CD4-positive, CD25-positive, alpha-beta regulatory T cell (primary cell): ENCODE measurements around the gene SCAPER. TPM values are rescaled to one million over a fixed set of nuclear protein-coding genes. Genes with fewer than 3 reads are reported as not detected.
"Not testable (repeated sequence)": the region's sequence is repeated elsewhere in the genome, so short reads cannot be mapped to it uniquely, and the experiment has no call there.

Experiments used
- ATAC-seq, 2 donors: fragments of 150-1000 bp; cut with Tn5 transposase; one replicate each; pipeline ENCODE4 v1.10.0; 2021; ENCODE audit warnings: low read depth in 2 of 2, moderate number of reproducible peaks in 2 of 2, moderate library complexity in 1 of 2
- DNase-seq, 3 donors: peaks; one replicate each; pipeline versions ENCODE4 v3.0.0 to v3.0.0-alpha.2; 2012 to 2022; ENCODE audit warnings: mixed read lengths in 1 of 3
- H3K27ac ChIP-seq: one replicate; pipeline ENCODE4 v1.7.0; 2013; ENCODE audit warnings: mild to moderate bottlenecking, low read length; ENCODE audit not compliant: insufficient read depth, poor library complexity, severe bottlenecking
- H3K27me3 ChIP-seq: one replicate; pipeline ENCODE4 v1.7.0; 2013; ENCODE audit warnings: low read length; ENCODE audit not compliant: control insufficient read depth, insufficient read depth
- H3K36me3 ChIP-seq: one replicate; pipeline ENCODE4 v1.7.0; 2013; ENCODE audit warnings: mild to moderate bottlenecking, low read length, moderate library complexity; ENCODE audit not compliant: control insufficient read depth, insufficient read depth
- H3K4me1 ChIP-seq: 2 replicates; pipeline ENCODE4 v1.7.0; 2013; ENCODE audit warnings: mild to moderate bottlenecking, low read length; ENCODE audit not compliant: insufficient read depth, control insufficient read depth, poor library complexity, severe bottlenecking
- H3K4me3 ChIP-seq: one replicate; pipeline ENCODE4 v1.7.0; 2013; ENCODE audit warnings: low read depth, mild to moderate bottlenecking, low read length, moderate library complexity
- H3K9me3 ChIP-seq, 2 experiments: 1 replicate in 1 of 2; 2 replicates in 1 of 2; pipeline ENCODE4 v1.7.0; 2013; ENCODE audit warnings: low read length in 2 of 2, mild to moderate bottlenecking in 1 of 2, moderate library complexity in 1 of 2; ENCODE audit not compliant: control insufficient read depth in 2 of 2
- H3K27ac Mint-ChIP-seq, 3 donors: one replicate each; pipeline ENCODE4 v1.8.0; 2020 to 2022; ENCODE audit warnings: mild to moderate bottlenecking in 3 of 3, mixed read lengths in 3 of 3, moderate library complexity in 2 of 3
- H3K27me3 Mint-ChIP-seq: one replicate; pipeline ENCODE4 v1.8.0; 2022; ENCODE audit warnings: mild to moderate bottlenecking, mixed read lengths
- H3K36me3 Mint-ChIP-seq: one replicate; pipeline ENCODE4 v1.8.0; 2020; ENCODE audit warnings: mixed read lengths
- H3K4me1 Mint-ChIP-seq, 4 donors: one replicate each; pipeline ENCODE4 v1.8.0; 2020 to 2022; ENCODE audit warnings: mixed read lengths in 4 of 4, mild to moderate bottlenecking in 1 of 4
- H3K4me3 Mint-ChIP-seq, 4 donors: one replicate each; pipeline ENCODE4 v1.8.0; 2020 to 2022; ENCODE audit warnings: mild to moderate bottlenecking in 4 of 4, mixed read lengths in 4 of 4, moderate library complexity in 3 of 4
- H3K9me3 Mint-ChIP-seq, 7 donors: one replicate each; pipeline ENCODE4 v1.8.0; 2020 to 2022; ENCODE audit warnings: mixed read lengths in 7 of 7, mild to moderate bottlenecking in 3 of 7, moderate library complexity in 2 of 7
- polyA plus RNA-seq, 4 donors: library from polyadenylated mRNA; unstranded; fragments of 300-500 nt; fragmentation: Illumina TruSeq; gene quantifications; one replicate each; pipeline ENCODE4 v1.2.3, GENCODE V29; 2021
- total RNA-seq: library from RNA; stranded (reverse); gene quantifications from one replicate; pipeline ENCODE4 v1.2.3, GENCODE V29; 2022

Gene SCAPER
- total and polyA plus RNA-seq, 5 donors from 2014 or later = 13.2 to 38.1 (median 14.5) TPM

DNA sequence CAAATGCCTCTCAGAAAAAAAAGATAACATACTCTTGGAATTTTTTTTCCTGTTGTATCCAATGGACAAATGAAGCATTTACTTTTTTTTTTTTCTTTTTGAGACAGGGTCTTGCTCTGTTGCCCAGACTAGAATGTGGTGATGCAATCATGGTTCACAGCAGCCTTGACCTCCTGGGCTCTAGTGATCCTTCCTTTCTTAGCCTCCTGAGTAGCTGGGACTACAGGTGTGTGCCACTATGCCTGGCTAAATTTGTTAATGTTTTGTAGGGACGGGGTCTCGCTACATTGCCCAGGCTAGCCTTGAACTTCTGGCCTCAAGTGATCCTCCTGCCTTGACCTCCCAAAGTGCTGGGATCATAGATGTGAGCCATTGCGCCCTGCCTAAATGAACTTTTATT, 401.3 kb downstream of the SCAPER start:
- Mint-ChIP-seq H3K4me1 (peaks cover 0 to 1% (median 0%) of the 10 kb centered on the region in 4 donors), H3K36me3 (peaks cover 28% of the 10 kb centered on the region), H3K27me3 (no peaks in the 10 kb centered on the region), H3K27ac (no peak overlapping the region), H3K4me3 (no peak overlapping the region), H3K9me3 (peaks cover 0 to 3% (median 0%) of the 10 kb centered on the region in 7 donors)
- no peak overlapping the region for H3K4me3 ChIP-seq
- H3K36me3 ChIP-seq = peaks cover 8% of the 10 kb centered on the region
- H3K4me1 ChIP-seq = no peaks in the 10 kb centered on the region
- no peaks in the 10 kb centered on the region for H3K27me3 ChIP-seq
- no peak for ATAC-seq
- no peaks in the 10 kb centered on the region for H3K9me3 ChIP-seq
- no peak overlapping the region for H3K27ac ChIP-seq
- no peak for DNase-seq

DNA sequence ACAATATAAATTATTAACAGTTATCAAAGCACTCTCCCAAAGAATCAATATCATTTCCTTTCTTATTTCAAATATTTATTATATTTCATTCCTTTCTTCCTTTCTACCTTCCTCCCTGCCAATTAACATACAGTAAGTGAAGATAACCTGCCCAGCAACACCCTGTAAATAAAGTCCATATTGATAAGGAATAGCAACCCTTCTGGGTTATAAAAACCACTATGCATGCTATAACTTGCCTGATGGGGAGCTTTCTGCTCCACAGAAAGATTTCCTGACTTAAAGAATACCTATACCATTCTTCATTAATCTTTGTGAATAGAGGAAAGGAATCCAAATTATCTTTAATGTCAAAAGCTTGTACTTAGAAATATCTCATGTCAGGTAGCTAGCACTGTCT, 402.0 kb downstream of the SCAPER start:
- Mint-ChIP-seq H3K36me3 (peaks cover 28% of the 10 kb centered on the region), H3K27me3 (no peaks in the 10 kb centered on the region), H3K9me3 (peaks cover 0 to 3% (median 0%) of the 10 kb centered on the region in 7 donors), H3K4me3 (no peak overlapping the region), H3K4me1 (peaks cover 0 to 1% (median 0%) of the 10 kb centered on the region in 4 donors), H3K27ac (no peak overlapping the region)
- ATAC-seq = no peak
- Histone ChIP-seq H3K36me3 (peaks cover 8% of the 10 kb centered on the region), H3K9me3 (no peaks in the 10 kb centered on the region), H3K4me1 (no peaks in the 10 kb centered on the region), H3K27ac (no peak overlapping the region), H3K4me3 (no peak overlapping the region), H3K27me3 (no peaks in the 10 kb centered on the region)
- DNase-seq = no peak

DNA sequence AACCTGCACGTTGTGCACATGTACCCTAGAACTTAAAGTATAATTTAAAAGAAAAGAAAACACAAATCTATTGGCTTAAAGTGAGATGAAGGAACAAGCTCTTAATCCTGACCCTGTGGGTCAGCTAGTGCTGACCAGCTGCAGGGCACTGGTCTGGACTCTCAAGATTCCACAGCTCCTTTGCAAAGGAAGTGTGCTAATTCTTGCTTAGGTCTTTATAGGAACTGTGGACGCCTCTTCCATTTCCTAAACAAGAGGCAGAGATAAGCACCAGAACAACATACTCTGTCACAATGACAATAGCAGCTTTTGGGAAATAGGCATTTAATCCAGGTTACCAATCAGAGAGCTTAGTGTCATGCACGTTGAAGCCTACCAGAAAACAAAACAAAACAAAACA, 402.5 kb downstream of the SCAPER start:
- Histone ChIP-seq H3K27ac (no peak overlapping the region), H3K9me3 (no peaks in the 10 kb centered on the region), H3K36me3 (peaks cover 8% of the 10 kb centered on the region), H3K4me3 (no peak overlapping the region), H3K4me1 (no peaks in the 10 kb centered on the region), H3K27me3 (no peaks in the 10 kb centered on the region)
- Mint-ChIP-seq H3K4me3 (no peak overlapping the region), H3K4me1 (peaks cover 0 to 1% (median 0%) of the 10 kb centered on the region in 4 donors), H3K27me3 (no peaks in the 10 kb centered on the region), H3K27ac (no peak overlapping the region), H3K9me3 (peaks cover 0 to 3% (median 0%) of the 10 kb centered on the region in 7 donors), H3K36me3 (peaks cover 28% of the 10 kb centered on the region)
- DNase-seq = no peak
- ATAC-seq = no peak

DNA sequence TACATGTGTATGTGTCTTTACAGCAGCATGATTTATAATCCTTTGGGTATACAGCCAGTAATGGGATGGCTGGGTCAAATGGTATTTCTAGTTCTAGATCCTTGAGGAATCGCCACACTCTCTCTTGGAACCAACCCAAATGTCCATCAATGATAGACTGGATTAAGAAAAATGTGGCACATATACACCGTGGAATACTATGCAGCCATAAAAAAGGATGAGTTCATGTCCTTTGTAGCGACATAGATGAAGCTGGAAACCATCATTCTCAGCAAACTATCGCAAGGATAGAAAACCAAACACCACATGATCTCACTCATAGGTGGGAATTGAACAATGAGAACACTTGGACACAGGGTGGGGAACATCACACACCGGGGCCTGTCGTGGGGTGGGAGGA, 403.0 kb downstream of the SCAPER start:
- not testable (repeated sequence) for H3K27me3 ChIP-seq, H3K27ac ChIP-seq, H3K4me3 ChIP-seq, H3K4me1 Mint-ChIP-seq, ATAC-seq, H3K4me3 Mint-ChIP-seq, H3K27me3 Mint-ChIP-seq, H3K4me1 ChIP-seq, H3K9me3 Mint-ChIP-seq, H3K36me3 ChIP-seq, H3K27ac Mint-ChIP-seq, DNase-seq, H3K9me3 ChIP-seq
- peaks cover 32% of the 10 kb centered on the region for H3K36me3 Mint-ChIP-seq

DNA sequence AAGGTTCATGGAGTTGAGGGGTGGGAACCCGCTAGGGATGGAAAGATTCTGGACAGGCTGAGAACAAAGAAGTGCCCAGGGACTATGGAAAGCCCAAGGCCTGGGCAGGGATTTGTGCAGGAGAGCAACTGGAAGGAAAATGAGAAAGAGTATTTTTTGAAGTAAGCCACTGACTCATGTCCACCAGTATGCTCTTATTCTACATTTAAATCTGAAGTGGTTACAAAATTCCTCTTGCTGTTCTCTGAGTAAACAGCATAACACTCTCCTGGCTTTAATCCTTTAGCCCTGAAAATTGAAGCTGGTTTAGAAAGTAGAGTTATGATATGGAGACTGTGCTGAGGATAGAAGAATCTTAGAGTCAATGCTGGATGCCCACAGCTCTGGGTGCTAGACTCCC, 403.4 kb downstream of the SCAPER start:
- H3K27ac Mint-ChIP-seq = no peak overlapping the region

DNA sequence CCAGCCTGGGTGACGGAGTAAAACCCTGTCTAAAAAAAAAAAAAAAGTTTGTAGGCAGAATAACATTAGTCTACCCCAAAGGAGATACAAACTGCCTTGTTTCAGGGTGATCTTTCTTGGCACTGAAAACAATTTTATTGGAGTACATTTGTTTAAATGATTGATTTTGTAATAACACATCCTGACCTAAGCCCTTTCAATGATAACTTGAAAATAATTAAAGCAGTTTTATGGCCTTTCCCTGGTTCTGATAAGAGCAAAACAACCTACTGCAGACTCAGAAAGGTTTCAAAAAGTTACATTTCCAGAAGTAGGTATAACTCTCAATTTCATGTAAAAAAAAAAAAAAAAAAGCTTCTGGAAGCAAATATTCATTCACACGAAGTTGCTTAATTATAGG, 404.1 kb downstream of the SCAPER start:
- H3K4me3 Mint-ChIP-seq = no peak overlapping the region
- no peak overlapping the region for H3K4me3 ChIP-seq
- DNase-seq = no peak
- H3K4me1 Mint-ChIP-seq = peaks cover 0 to 4% (median under 1%) of the 10 kb centered on the region in 4 donors
- ATAC-seq = no peak
- peaks cover 33% of the 10 kb centered on the region for H3K36me3 Mint-ChIP-seq
- no peaks in the 10 kb centered on the region for H3K27me3 ChIP-seq
- H3K4me1 ChIP-seq = no peaks in the 10 kb centered on the region
- H3K27ac ChIP-seq = no peak overlapping the region
- H3K27ac Mint-ChIP-seq = no peak overlapping the region
- peaks cover 8% of the 10 kb centered on the region for H3K36me3 ChIP-seq
- H3K9me3 ChIP-seq = no peaks in the 10 kb centered on the region
- no peaks in the 10 kb centered on the region for H3K27me3 Mint-ChIP-seq
- H3K9me3 Mint-ChIP-seq = peaks cover 0 to 3% (median 0%) of the 10 kb centered on the region in 7 donors

More for the DNA sequence above, 403.4 kb downstream of the SCAPER start:
- H3K27me3 Mint-ChIP-seq = no peaks in the 10 kb centered on the region
- H3K27me3 ChIP-seq = no peaks in the 10 kb centered on the region
- H3K9me3 ChIP-seq = no peaks in the 10 kb centered on the region
- no peak overlapping the region for H3K27ac ChIP-seq
- peaks cover 0 to 3% (median 0%) of the 10 kb centered on the region in 7 donors for H3K9me3 Mint-ChIP-seq
- H3K36me3 Mint-ChIP-seq = peaks cover 33% of the 10 kb centered on the region
- H3K4me3 ChIP-seq = no peak overlapping the region
- H3K4me3 Mint-ChIP-seq = no peak overlapping the region
- ATAC-seq = no peak
- DNase-seq = no peak
- peaks cover 8% of the 10 kb centered on the region for H3K36me3 ChIP-seq
- peaks cover 0 to 4% (median under 1%) of the 10 kb centered on the region in 4 donors for H3K4me1 Mint-ChIP-seq
- H3K4me1 ChIP-seq = no peaks in the 10 kb centered on the region

DNA sequence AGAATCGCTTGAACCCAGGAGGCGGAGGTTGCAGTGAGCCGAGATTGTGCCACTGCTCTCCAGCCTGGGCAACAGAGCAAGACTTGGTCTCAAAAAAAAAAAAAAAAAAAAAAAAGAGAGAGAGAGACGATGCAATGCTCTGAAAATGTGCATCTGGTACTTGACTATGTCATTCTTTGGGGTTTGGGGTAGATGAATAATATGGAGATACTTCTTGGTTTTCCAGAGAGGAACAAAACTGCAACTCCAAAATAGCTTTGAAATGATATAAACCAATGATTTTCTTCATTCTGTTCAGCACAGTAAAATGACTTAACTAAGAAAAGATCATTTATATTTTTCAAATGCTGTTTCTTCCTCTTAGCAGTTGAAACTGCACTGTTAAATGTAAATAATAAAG, 409.7 kb downstream of the SCAPER start:
- Histone ChIP-seq H3K27ac (no peak overlapping the region), H3K9me3 (no peaks in the 10 kb centered on the region), H3K4me1 (no peaks in the 10 kb centered on the region), H3K36me3 (no peaks in the 10 kb centered on the region), H3K27me3 (no peaks in the 10 kb centered on the region), H3K4me3 (no peak overlapping the region)
- H3K4me1 Mint-ChIP-seq = peaks cover 0 to 4% (median 0%) of the 10 kb centered on the region in 4 donors
- no peaks in the 10 kb centered on the region for H3K27me3 Mint-ChIP-seq
- ATAC-seq (no peak), DNase-seq (no peak)
- H3K36me3 Mint-ChIP-seq = peaks cover 15% of the 10 kb centered on the region
- H3K4me3 Mint-ChIP-seq = no peak overlapping the region
- H3K27ac Mint-ChIP-seq = no peak overlapping the region
- no peaks in the 10 kb centered on the region for H3K9me3 Mint-ChIP-seq

DNA sequence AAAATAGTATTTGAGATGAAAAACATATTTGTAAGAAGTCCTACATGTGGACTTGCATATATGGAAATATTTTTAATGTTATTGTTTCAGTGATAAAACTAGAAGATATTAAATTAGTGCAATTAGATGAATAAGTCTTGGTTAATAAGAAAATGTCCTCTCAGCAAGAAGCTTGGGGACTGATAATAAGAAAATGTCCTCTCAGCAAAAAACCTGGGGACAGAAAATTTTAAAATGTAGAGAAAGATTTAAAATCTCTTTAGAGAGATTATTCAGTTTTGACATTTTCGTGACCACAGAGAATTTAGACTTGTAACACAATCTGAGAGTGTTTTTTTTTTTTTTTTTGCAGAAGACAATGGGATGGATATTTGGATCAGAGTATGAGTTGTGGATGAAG, 412.6 kb downstream of the SCAPER start:
- H3K27ac Mint-ChIP-seq = no peak overlapping the region

More for the DNA sequence above, 412.6 kb downstream of the SCAPER start:
- no peak for DNase-seq
- Histone ChIP-seq H3K4me3 (no peak overlapping the region), H3K4me1 (no peaks in the 10 kb centered on the region), H3K27me3 (no peaks in the 10 kb centered on the region), H3K9me3 (no peaks in the 10 kb centered on the region), H3K36me3 (no peaks in the 10 kb centered on the region), H3K27ac (no peak overlapping the region)
- peaks cover 9% of the 10 kb centered on the region for H3K36me3 Mint-ChIP-seq
- no peak for ATAC-seq
- H3K4me3 Mint-ChIP-seq = no peak overlapping the region
- peaks cover 0 to 4% (median 0%) of the 10 kb centered on the region in 4 donors for H3K4me1 Mint-ChIP-seq
- H3K27me3 Mint-ChIP-seq = peaks cover 6% of the 10 kb centered on the region
- H3K9me3 Mint-ChIP-seq = no peaks in the 10 kb centered on the region
